H9 (cell line): Measurements from ENCODE around the gene PNPLA7. TPM values are rescaled to one million over a fixed set of nuclear protein-coding genes. Genes with fewer than 3 reads are reported as not detected.

Source experiments
- DNase-seq: peaks from one replicate; pipeline ENCODE4 v3.0.0-alpha.2; 2017
- H2AFZ ChIP-seq: one replicate; pipeline ENCODE4 v1.6.1; 2013; ENCODE audit warnings: mild to moderate bottlenecking, low read length, control low read depth, moderate library complexity
- H2AK5ac ChIP-seq: 2 replicates; pipeline ENCODE4 v1.6.1; 2013; ENCODE audit warnings: low read length, control low read depth, mixed read lengths; ENCODE audit not compliant: insufficient read length
- H2BK120ac ChIP-seq: one replicate; pipeline ENCODE4 v1.6.1; 2013; ENCODE audit warnings: low read depth, mild to moderate bottlenecking, low read length, control low read depth, inconsistent platforms; ENCODE audit not compliant: poor library complexity, severe bottlenecking
- H2BK12ac ChIP-seq: 2 replicates; pipeline ENCODE4 v1.6.1; 2013; ENCODE audit warnings: low read length, control low read depth, mixed read lengths, low read depth; ENCODE audit not compliant: insufficient read length
- H2BK15ac ChIP-seq: 2 replicates; pipeline ENCODE4 v1.6.1; 2013; ENCODE audit warnings: low read depth, low read length, control low read depth
- H2BK20ac ChIP-seq: one replicate; pipeline ENCODE4 v1.6.1; 2013; ENCODE audit warnings: low read depth, mild to moderate bottlenecking, low read length, control low read depth, inconsistent platforms; ENCODE audit not compliant: poor library complexity, severe bottlenecking
- H2BK5ac ChIP-seq: 2 replicates; pipeline ENCODE4 v1.6.1; 2013; ENCODE audit warnings: low read length, control low read depth, mixed read lengths; ENCODE audit not compliant: insufficient read length
- H3K14ac ChIP-seq: 2 replicates; pipeline ENCODE4 v1.6.1; 2013; ENCODE audit warnings: low read length, control low read depth; ENCODE audit not compliant: insufficient read depth
- H3K18ac ChIP-seq: 2 replicates; pipeline ENCODE4 v1.6.1; 2013; ENCODE audit warnings: low read depth, mild to moderate bottlenecking, mixed read lengths, low read length, control low read depth; ENCODE audit not compliant: insufficient read length
- H3K23ac ChIP-seq: 2 replicates; pipeline ENCODE4 v1.6.1; 2013; ENCODE audit warnings: low read length, control low read depth, mixed read lengths, low read depth; ENCODE audit not compliant: insufficient read length
- H3K23me2 ChIP-seq: 2 replicates; pipeline ENCODE4 v1.6.1; 2013; ENCODE audit warnings: low read depth, mild to moderate bottlenecking, mixed read lengths, low read length, control low read depth; ENCODE audit not compliant: insufficient read length, poor library complexity, severe bottlenecking
- H3K27ac ChIP-seq: 2 replicates; pipeline ENCODE4 v1.5.1; 2013; ENCODE audit warnings: low read length, control low read depth, mixed read lengths, low read depth; ENCODE audit not compliant: insufficient read length
- H3K27me3 ChIP-seq: 2 replicates; pipeline ENCODE4 v1.6.1; 2013; ENCODE audit warnings: low read length, control low read depth, inconsistent platforms; ENCODE audit not compliant: insufficient read depth
- H3K4ac ChIP-seq: 2 replicates; pipeline ENCODE4 v1.6.1; 2013; ENCODE audit warnings: low read depth, mild to moderate bottlenecking, control low read depth, inconsistent platforms, low read length, moderate library complexity
- H3K4me1 ChIP-seq: 2 replicates; pipeline ENCODE4 v1.6.1; 2013; ENCODE audit warnings: low read length, control low read depth, inconsistent platforms; ENCODE audit not compliant: insufficient read depth
- H3K4me2 ChIP-seq: 2 replicates; pipeline ENCODE4 v1.6.1; 2013; ENCODE audit warnings: low read length, control low read depth, mixed read lengths; ENCODE audit not compliant: insufficient read length, insufficient read depth
- H3K56ac ChIP-seq: 2 replicates; pipeline ENCODE4 v1.6.1; 2013; ENCODE audit warnings: low read depth, mild to moderate bottlenecking, mixed read lengths, low read length, control low read depth; ENCODE audit not compliant: insufficient read length
- H3K79me1 ChIP-seq: 2 replicates; pipeline ENCODE4 v1.6.1; 2013; ENCODE audit warnings: low read depth, mild to moderate bottlenecking, moderate library complexity, low read length, control low read depth, inconsistent platforms; ENCODE audit not compliant: insufficient read depth, poor library complexity, severe bottlenecking
- H3K79me2 ChIP-seq: 2 replicates; pipeline ENCODE4 v1.6.1; 2013; ENCODE audit warnings: low read length, control low read depth, inconsistent platforms; ENCODE audit not compliant: insufficient read depth
- H3K9ac ChIP-seq: 2 replicates; pipeline ENCODE4 v1.6.1; 2013; ENCODE audit warnings: low read length, control low read depth, mixed read lengths; ENCODE audit not compliant: insufficient read length; ENCODE audit errors: extremely low read depth
- H3K9me3 ChIP-seq: one replicate; pipeline ENCODE4 v1.6.1; 2013; ENCODE audit warnings: low read depth, low read length, inconsistent platforms; ENCODE audit not compliant: control insufficient read depth
- H3T11ph ChIP-seq: one replicate; pipeline ENCODE4 v1.6.1; 2013; ENCODE audit warnings: mild to moderate bottlenecking, low read length, control low read depth, inconsistent platforms
- H4K20me1 ChIP-seq: one replicate; pipeline ENCODE4 v1.6.1; 2013; ENCODE audit not compliant: control insufficient read depth, insufficient read length, insufficient read depth
- H4K5ac ChIP-seq: 2 replicates; pipeline ENCODE4 v1.6.1; 2013; ENCODE audit warnings: low read depth, mild to moderate bottlenecking, mixed read lengths, low read length, control low read depth; ENCODE audit not compliant: insufficient read length
- H4K8ac ChIP-seq: replicated peaks from 2 replicates; pipeline ENCODE4 v1.6.1; 2013; ENCODE audit warnings: low read length, control low read depth, mixed read lengths, low read depth; ENCODE audit not compliant: insufficient read length
- H4K91ac ChIP-seq: 2 replicates; pipeline ENCODE4 v1.6.1; 2013; ENCODE audit warnings: low read depth, mild to moderate bottlenecking, moderate library complexity, mixed read lengths, low read length, control low read depth; ENCODE audit not compliant: insufficient read length
- H3K27ac Mint-ChIP-seq, 3 experiments: 2 replicates in 2 of 3; 3 replicates in 1 of 3; pipeline ENCODE4 v1.8.0; 2020 to 2021; ENCODE audit warnings: mixed read lengths in 3 of 3, mild to moderate bottlenecking in 1 of 3, moderate library complexity in 1 of 3
- H3K27me3 Mint-ChIP-seq: 2 replicates; pipeline ENCODE4 v1.8.0; 2021; ENCODE audit warnings: low read depth, mild to moderate bottlenecking, moderate library complexity, mixed read lengths
- H3K36me3 Mint-ChIP-seq, 3 experiments: 2 replicates in 2 of 3; 3 replicates in 1 of 3; pipeline ENCODE4 v1.8.0; 2020 to 2021; ENCODE audit warnings: low read depth in 3 of 3, mixed read lengths in 3 of 3; ENCODE audit not compliant: insufficient read depth in 1 of 3
- H3K4me1 Mint-ChIP-seq, 2 experiments: 2 replicates each; pipeline ENCODE4 v1.8.0; 2020; ENCODE audit warnings: mixed read lengths in 2 of 2
- H3K4me3 Mint-ChIP-seq, 2 experiments: 2 replicates in 1 of 2; 3 replicates in 1 of 2; pipeline ENCODE4 v1.8.0; 2020 to 2021; ENCODE audit warnings: mild to moderate bottlenecking in 2 of 2, mixed read lengths in 2 of 2, moderate library complexity in 1 of 2
- H3K9me3 Mint-ChIP-seq, 2 experiments: 2 replicates in 1 of 2; 3 replicates in 1 of 2; pipeline ENCODE4 v1.8.0; 2020; ENCODE audit warnings: mild to moderate bottlenecking in 2 of 2, mixed read lengths in 2 of 2, moderate library complexity in 1 of 2
- CTCF ChIP-seq: fragments of 200-600 bp; sonication (generic); conservative IDR thresholded peaks from 3 replicates; pipeline ENCODE4 v1.8.0; 2021; ENCODE audit warnings: antibody characterized with exemption, mild to moderate bottlenecking
- WGBS: extraction: QIAGEN DNeasy Blood & Tissue Kit; methylation state at CpG from one replicate; pipeline ENCODE4 v1.1.7; 2013; ENCODE audit warnings: missing lambda C conversion rate, low lambda C conversion rate, mixed read lengths; ENCODE audit not compliant: insufficient read length; ENCODE audit errors: extremely low coverage; 5-methylcytosine and 5-hydroxymethylcytosine counted together
- total RNA-seq: library from RNA; stranded (reverse); gene quantifications from 2 replicates; pipeline ENCODE4 v1.2.1, GENCODE V29; 2021

The PNPLA7 gene
- total RNA-seq, 1 experiment from 2014 or later, result 1.8 TPM

GRCh38 chr9:137465720-137466388 lies 84.3 kb downstream of the PNPLA7 start:
- Histone ChIP-seq H2BK15ac (no peak overlapping the region), H3K4me1 (no peaks in the 10 kb centered on the region), H4K8ac (no peak overlapping the region), H3K27me3 (no peaks in the 10 kb centered on the region; the same call in 1 of the 2 replicates), H3K27ac (no peak overlapping the region), H3K56ac (no peak overlapping the region), H3K4ac (no peak overlapping the region), H3K4me2 (no peak overlapping the region), H3K23ac (no peak overlapping the region), H3T11ph (no peak overlapping the region), H2AFZ (no peak overlapping the region), H3K79me2 (no peaks in the 10 kb centered on the region), H2BK120ac (no peak overlapping the region), H4K91ac (no peak overlapping the region), H2BK5ac (no peak overlapping the region), H4K5ac (no peak overlapping the region), H2BK12ac (no peak overlapping the region), H3K9ac (no peak overlapping the region), H2BK20ac (no peak overlapping the region), H3K14ac (no peak overlapping the region), H4K20me1 (no peaks in the 10 kb centered on the region), H3K23me2 (peaks cover 5% of the 10 kb centered on the region), H3K79me1 (no peaks in the 10 kb centered on the region), H3K18ac (no peak overlapping the region), H3K9me3 (no peaks in the 10 kb centered on the region), H2AK5ac (no peak overlapping the region)
- WGBS, result no CpG with 5 or more reads among the region's 23 CpGs
- Mint-ChIP-seq H3K27me3 (peaks cover 23% of the 10 kb centered on the region), H3K9me3 (no peaks in the 10 kb centered on the region), H3K4me1 (no peaks in the 10 kb centered on the region), H3K36me3 (no peaks in the 10 kb centered on the region), H3K27ac (no peak overlapping the region), H3K4me3 (no peak overlapping the region)
- no peak for TF ChIP-seq CTCF
- DNase-seq, result no peak
